ENCODE measurements around the gene DPYD.

Gene DPYD

GRCh38 chr1:97738270-97738669 is 182.6 kb downstream of the DPYD start:
- Histone ChIP-seq H3K4me2 (ENCODE audit: low read length) (no peak overlapping the region), H3K9me3 (ENCODE audit: low read length) (no peaks in the 10 kb centered on the region), H3K4me1 (ENCODE audit: insufficient read depth, low read length, severe bottlenecking) (no peaks in the 10 kb centered on the region), H3K9me2 (ENCODE audit: low read depth, low read length) (no peaks in the 10 kb centered on the region), H3K79me2 (ENCODE audit: insufficient read depth, low read length) (no peaks in the 10 kb centered on the region), H3K9ac (ENCODE audit: low read length) (no peak overlapping the region), H3K36me3 (ENCODE audit: insufficient read depth, low read length) (no peaks in the 10 kb centered on the region), H3K27ac (ENCODE audit: low read depth, low read length, poor library complexity, severe bottlenecking) (no peak overlapping the region), H4K20me1 (ENCODE audit: insufficient read depth, low read length) (no peaks in the 10 kb centered on the region), H2AFZ (ENCODE audit: low read length) (no peak overlapping the region), H3K4me3 (ENCODE audit: low read depth, low read length, poor library complexity, severe bottlenecking) (no peak overlapping the region), H3F3A (ENCODE audit: insufficient read depth, low read length) (no peaks in the 10 kb centered on the region), H3K27me3 (ENCODE audit: insufficient read depth, low read length) (no peaks in the 10 kb centered on the region)
- TF ChIP-seq EZH2 (IDR thresholded peaks at IDR 0.05; ENCODE audit: borderline replicate concordance, low read length), result no peak
- TF ChIP-seq CTCF (IDR thresholded peaks at IDR 0.05; ENCODE audit: low read length), result no peak

- no peaks in the 10 kb centered on the region for H3K79me2 ChIP-seq (ENCODE audit: insufficient read depth, low read length)
- no peaks in the 10 kb centered on the region for H3K9me3 ChIP-seq (ENCODE audit: low read length)
- H3K4me3 ChIP-seq (ENCODE audit: low read depth, low read length, poor library complexity, severe bottlenecking), result no peak overlapping the region
- no peak overlapping the region for H3K9ac ChIP-seq (ENCODE audit: low read length)
- no peaks in the 10 kb centered on the region for H3K4me1 ChIP-seq (ENCODE audit: insufficient read depth, low read length, severe bottlenecking)
- no peak overlapping the region for H3K4me2 ChIP-seq (ENCODE audit: low read length)
- H3K27ac ChIP-seq (ENCODE audit: low read depth, low read length, poor library complexity, severe bottlenecking), result no peak overlapping the region
- H3K9me2 ChIP-seq (ENCODE audit: low read depth, low read length), result no peaks in the 10 kb centered on the region
- H3K27me3 ChIP-seq (ENCODE audit: insufficient read depth, low read length), result no peaks in the 10 kb centered on the region
- no peak for TF ChIP-seq EZH2 (IDR thresholded peaks at IDR 0.05; ENCODE audit: borderline replicate concordance, low read length)
- no peak for TF ChIP-seq CTCF (IDR thresholded peaks at IDR 0.05; ENCODE audit: low read length)
- no peaks in the 10 kb centered on the region for H3K36me3 ChIP-seq (ENCODE audit: insufficient read depth, low read length)
- no peaks in the 10 kb centered on the region for H3F3A ChIP-seq (ENCODE audit: insufficient read depth, low read length)
- H4K20me1 ChIP-seq (ENCODE audit: insufficient read depth, low read length), result no peaks in the 10 kb centered on the region
- no peak overlapping the region for H2AFZ ChIP-seq (ENCODE audit: low read length)
Measured at GRCh38 chr1:97730271-97730670, 190.6 kb downstream of the DPYD start.

GRCh38 chr1:97728436-97728835 is 192.4 kb downstream of the DPYD start:
- Histone ChIP-seq H4K20me1 (ENCODE audit: insufficient read depth, low read length) (no peaks in the 10 kb centered on the region), H3K4me2 (ENCODE audit: low read length) (no peak overlapping the region), H3K4me1 (ENCODE audit: insufficient read depth, low read length, severe bottlenecking) (no peaks in the 10 kb centered on the region), H3K4me3 (ENCODE audit: low read depth, low read length, poor library complexity, severe bottlenecking) (no peak overlapping the region), H3K27ac (ENCODE audit: low read depth, low read length, poor library complexity, severe bottlenecking) (no peak overlapping the region), H2AFZ (ENCODE audit: low read length) (no peak overlapping the region), H3K27me3 (ENCODE audit: insufficient read depth, low read length) (no peaks in the 10 kb centered on the region), H3K9me3 (ENCODE audit: low read length) (no peaks in the 10 kb centered on the region), H3K36me3 (ENCODE audit: insufficient read depth, low read length) (no peaks in the 10 kb centered on the region), H3K9ac (ENCODE audit: low read length) (no peak overlapping the region), H3K79me2 (ENCODE audit: insufficient read depth, low read length) (no peaks in the 10 kb centered on the region), H3K9me2 (ENCODE audit: low read depth, low read length) (no peaks in the 10 kb centered on the region), H3F3A (ENCODE audit: insufficient read depth, low read length) (no peaks in the 10 kb centered on the region)
- TF ChIP-seq CTCF (IDR thresholded peaks at IDR 0.05; ENCODE audit: low read length) (no peak), EZH2 (IDR thresholded peaks at IDR 0.05; ENCODE audit: borderline replicate concordance, low read length) (no peak)

Measured in OCI-LY1 (cell line).